ENCODE measurements around the gene POU2F2.
"Not testable (repeated sequence)": the region's sequence is repeated elsewhere in the genome, so short reads cannot be mapped to it uniquely, and the experiment has no call there.

POU2F2 gene

GRCh38 chr19:42053037-42053935, 79.0 kb downstream of the POU2F2 start:
- no peak for DNase-seq

DNA sequence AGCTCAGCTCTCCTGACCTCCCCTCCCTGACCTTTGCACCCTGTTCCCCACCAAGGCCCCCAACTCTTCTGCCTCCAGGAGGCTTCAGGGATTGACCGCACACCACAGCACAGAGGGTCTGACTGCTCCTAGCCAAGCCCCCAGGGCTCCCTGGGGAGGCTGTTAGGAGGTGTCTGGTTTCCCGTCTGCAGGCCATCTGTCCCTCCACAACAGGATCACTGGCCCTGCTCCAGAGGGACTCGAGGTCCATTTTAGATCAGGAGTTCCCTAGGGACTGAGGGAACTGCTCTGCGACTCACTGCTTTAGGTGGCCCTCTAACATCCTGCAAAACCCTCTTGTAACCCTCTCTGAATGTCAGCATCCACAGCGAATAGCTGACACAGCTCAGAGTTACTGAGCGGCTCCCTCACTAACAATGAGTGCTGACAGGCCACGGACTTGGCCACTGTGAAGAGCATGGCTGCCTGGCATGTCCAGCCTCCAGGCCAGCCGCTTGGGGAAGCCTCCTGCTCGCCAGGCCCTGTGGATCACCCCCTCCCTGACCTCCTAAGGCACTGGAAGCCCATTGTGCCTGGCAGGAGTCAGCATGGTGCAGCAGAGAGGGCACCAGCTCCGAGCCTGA, 79.9 kb downstream of the POU2F2 start:
- DNase-seq, result no peak

DNA sequence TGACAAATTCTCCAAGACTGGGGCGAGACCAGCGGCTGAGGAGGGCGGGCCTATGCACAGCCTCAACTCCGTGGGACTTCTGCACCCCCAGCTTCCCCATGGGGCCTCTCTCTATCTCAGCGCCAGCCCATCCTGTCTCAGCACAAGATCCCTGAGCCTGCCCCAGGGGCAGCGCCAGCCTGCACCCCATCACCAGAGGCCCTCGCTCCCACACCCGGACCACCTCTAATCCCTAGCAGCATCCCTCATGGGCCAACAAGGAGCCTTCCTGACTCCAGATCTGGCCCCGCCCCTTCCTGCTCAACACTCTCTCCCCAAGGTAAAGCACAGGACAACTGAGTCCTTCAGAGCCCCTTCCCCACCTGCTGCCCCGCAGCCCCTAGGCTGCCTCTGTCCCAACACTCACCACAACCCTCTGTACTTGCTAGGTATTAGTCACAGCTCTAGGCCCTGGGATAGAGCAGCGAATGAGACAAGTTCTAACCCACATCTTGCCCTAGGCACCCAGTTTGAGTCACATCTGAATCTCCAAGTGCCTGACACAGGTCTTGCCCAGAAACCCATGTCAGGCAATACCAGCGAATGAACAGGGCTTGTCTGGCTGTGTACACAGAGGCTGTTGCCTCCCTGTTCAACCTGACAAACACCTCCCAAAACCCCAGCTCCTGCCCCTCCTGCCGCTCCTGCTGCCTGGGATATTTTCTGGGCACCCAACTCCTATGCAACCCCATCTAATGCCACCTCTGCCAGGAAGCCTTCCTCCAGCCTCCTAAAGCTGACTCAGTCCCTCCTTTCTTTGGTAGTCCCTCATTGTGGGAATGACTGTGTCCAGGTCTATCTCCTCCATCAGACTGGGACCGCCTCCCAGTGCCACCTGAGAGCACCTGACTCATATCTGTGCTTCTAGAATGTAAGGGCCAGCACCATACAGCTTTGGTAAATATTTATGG, 80.8 kb downstream of the POU2F2 start:
- no peak for DNase-seq

- DNase-seq, result no peak
Observed at GRCh38 chr19:42048992-42049391, 83.3 kb downstream of the POU2F2 start.

GRCh38 chr19:42045575-42045974, 86.7 kb downstream of the POU2F2 start:
- DNase-seq, result no peak

GRCh38 chr19:42042455-42043170, 89.6 kb downstream of the POU2F2 start:
- DNase-seq, result no peak

DNA sequence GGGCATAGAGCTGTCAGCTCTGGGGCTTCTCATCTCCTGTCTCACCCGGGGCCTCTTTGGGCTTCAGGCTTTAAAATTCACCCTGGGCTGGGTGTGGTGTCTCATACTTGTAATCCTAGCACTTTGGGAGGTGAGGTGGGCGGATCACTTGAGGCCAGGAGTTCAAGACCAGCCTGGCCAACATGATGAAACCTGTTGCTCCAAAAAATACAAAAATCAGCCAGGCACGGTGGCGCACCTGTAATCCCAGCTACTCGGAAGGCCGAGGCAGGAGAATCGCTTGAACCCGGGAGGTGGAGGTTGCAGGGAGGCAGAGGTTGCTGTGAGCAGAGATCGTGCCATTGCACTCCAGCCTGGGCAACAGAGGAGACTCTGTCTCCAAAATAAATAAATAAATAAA, 91.8 kb downstream of the POU2F2 start:
- not testable (repeated sequence) for DNase-seq

GRCh38 chr19:42040031-42040430, 92.2 kb downstream of the POU2F2 start:
- no peak for DNase-seq

DNA sequence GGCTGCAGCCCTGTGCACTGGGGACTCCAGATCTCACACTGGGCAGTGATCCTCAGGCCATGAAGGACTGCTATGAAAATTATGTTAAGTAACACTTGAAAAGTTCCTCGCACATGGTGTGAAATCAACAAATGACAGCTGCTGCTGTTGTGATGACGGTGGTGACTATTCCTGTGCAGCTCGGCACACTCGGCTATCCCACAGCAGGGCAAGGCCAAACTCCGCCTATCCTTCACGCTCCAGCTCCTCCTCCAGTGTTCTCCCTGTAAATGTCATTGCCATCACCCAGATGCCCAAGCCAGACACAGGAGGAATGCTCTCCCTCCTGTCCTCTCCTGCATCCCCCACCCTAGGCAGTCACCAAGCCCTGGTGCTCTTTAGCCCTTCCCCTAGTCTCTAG, 93.6 kb downstream of the POU2F2 start:
- DNase-seq, result no peak

GRCh38 chr19:42037649-42038048, 94.6 kb downstream of the POU2F2 start:
- DNase-seq, result no peak
